OCI-LY1 (cell line): ENCODE measurements around the gene OLIG3.

ENCODE experiments used
- CTCF ChIP-seq: fragments of 200-600 bp; sonication (generic), shearing (Covaris generic); IDR thresholded peaks from 2 replicates; pipeline ENCODE4 v1.5.1; 2017; ENCODE audit warnings: mild to moderate bottlenecking, antibody characterized with exemption, low read length, moderate library complexity, mixed read lengths
- EZH2 ChIP-seq: fragments of 200-600 bp; sonication (generic), shearing (Covaris generic); IDR thresholded peaks from 2 replicates; pipeline ENCODE4 v1.8.0; 2017; ENCODE audit warnings: borderline replicate concordance, mixed run types, mild to moderate bottlenecking, antibody characterized with exemption, low read length, moderate library complexity, mixed read lengths

- TF ChIP-seq CTCF (no peak), EZH2 (no peak)
These were observed 48.9 kb upstream of the OLIG3 start for GRCh38 chr6:137543114-137543513.
